HepG2 (cell line): ENCODE data around the gene OR1I1. TPM values are rescaled to one million over a fixed set of nuclear protein-coding genes. Genes with fewer than 3 reads are reported as not detected.

Experiments used
- ATAC-seq: fragments of 200-7000 bp; cut with Tn5 transposase; 3 replicates; pipeline ENCODE4 v1.9.1; 2020; ENCODE audit warnings: mild to moderate bottlenecking, moderate library complexity
- BruUV-seq: library from RNA; stranded (reverse); fragments of 400-500 nt; replicated peaks from 2 replicates; lab custom pipeline; 2021; lab: Mats Ljungman, UMichigan
- CTCF ChIA-PET: fragments of 300-600 bp; formaldehyde crosslinking; extraction: SDS; loops from one replicate; lab custom pipeline; 2021; ENCODE audit warnings: low total read pairs, inconsistent platforms, low intra/inter-chr PET ratio; lab: Yijun Ruan, JAX
- POLR2A ChIA-PET: fragments of 350-600 bp; sonication (Branson Sonifier 250); formaldehyde crosslinking; loops from one replicate; lab custom pipeline; 2020; ENCODE audit warnings: antibody characterized with exemption, inconsistent platforms; lab: Yijun Ruan, JAX
- DNase-seq: peaks from one replicate; pipeline ENCODE4 v3.0.0-alpha.2; 2015; ENCODE audit warnings: low spot score
- FAIRE-seq: peaks from 3 replicates; lab custom pipeline; 2011; peaks lifted over from hg19 to GRCh38; lab: Jason Lieb, UNC
- H2AFZ ChIP-seq: one replicate; pipeline ENCODE4 v1.6.1; 2011; ENCODE audit warnings: low read length, inconsistent platforms
- H3K27ac ChIP-seq: fragments of 300-600 bp; 3 replicates; pipeline ENCODE4 v1.8.0; 2011; ENCODE audit warnings: mixed run types, mild to moderate bottlenecking, mixed read lengths, low read length, inconsistent platforms; ENCODE audit not compliant: insufficient read depth; ENCODE audit errors: extremely low read length
- H3K27me3 ChIP-seq, 2 experiments: fragments of 200-600 bp in 1 of 2; 2 replicates in 1 of 2; 3 replicates in 1 of 2; pipeline versions ENCODE4 v1.6.0 to v1.8.0; 2011; ENCODE audit warnings: low read length in 2 of 2, mild to moderate bottlenecking in 2 of 2, moderate library complexity in 2 of 2, inconsistent platforms in 1 of 2; ENCODE audit not compliant: insufficient read depth in 2 of 2, control insufficient read depth in 1 of 2
- H3K36me3 ChIP-seq, 2 experiments: fragments of 200-600 bp in 1 of 2; replicated peaks in 1 of 2; 2 replicates in 1 of 2; 3 replicates in 1 of 2; pipeline versions ENCODE4 v1.5.1 to v1.8.0; 2011; ENCODE audit warnings: low read length in 2 of 2, inconsistent platforms in 1 of 2; ENCODE audit not compliant: insufficient read depth in 2 of 2, control insufficient read depth in 1 of 2
- H3K4me1 ChIP-seq: 2 replicates; pipeline ENCODE4 v1.5.1; 2012; ENCODE audit warnings: low read length, inconsistent platforms; ENCODE audit not compliant: insufficient read depth
- H3K4me2 ChIP-seq: 2 replicates; pipeline ENCODE4 v1.6.0; 2011; ENCODE audit warnings: low read depth, low read length, inconsistent platforms
- H3K4me3 ChIP-seq, 3 experiments: fragments of 200-600 bp in 1 of 3; sonication (generic), shearing (Covaris generic) in 1 of 3; replicated peaks in 1 of 3; 2 replicates each; pipeline ENCODE4 v1.5.1; 2011 to 2016; ENCODE audit warnings: low read length in 3 of 3, inconsistent platforms in 2 of 3, low read depth in 2 of 3, mild to moderate bottlenecking in 2 of 3, control low read depth in 1 of 3, mixed read lengths in 1 of 3; ENCODE audit not compliant: insufficient read depth in 1 of 3
- H3K79me2 ChIP-seq: one replicate; pipeline ENCODE4 v1.6.1; 2011; ENCODE audit warnings: low read length, inconsistent platforms; ENCODE audit not compliant: insufficient read depth
- H3K9ac ChIP-seq: 2 replicates; pipeline ENCODE4 v1.6.0; 2011; ENCODE audit warnings: mild to moderate bottlenecking, low read depth, low read length, inconsistent platforms; ENCODE audit not compliant: insufficient read depth
- H3K9me3 ChIP-seq: 2 replicates; pipeline ENCODE4 v1.5.1; 2012; ENCODE audit warnings: mild to moderate bottlenecking, low read length
- H4K20me1 ChIP-seq: 2 replicates; pipeline ENCODE4 v1.6.0; 2011; ENCODE audit warnings: inconsistent platforms, mild to moderate bottlenecking, low read length, moderate library complexity; ENCODE audit not compliant: insufficient read depth
- KLF13 ChIP-seq: sonication (generic); formaldehyde crosslinking; IDR thresholded peaks from 2 replicates; pipeline ENCODE4 v1.4.0; 2020; ENCODE audit warnings: mild to moderate bottlenecking, missing genetic modification reagents
- STAT6 ChIP-seq: sonication (generic); formaldehyde crosslinking; IDR thresholded peaks from 2 replicates; pipeline ENCODE4 v1.4.0; 2020; ENCODE audit warnings: missing genetic modification reagents, mild to moderate bottlenecking, borderline replicate concordance
- ZBTB21 ChIP-seq: sonication (generic); formaldehyde crosslinking; IDR thresholded peaks from 2 replicates; pipeline ENCODE4 v1.4.0; 2020; ENCODE audit warnings: missing genetic modification reagents
- ZNF503 ChIP-seq: sonication (generic); formaldehyde crosslinking; IDR thresholded peaks from 2 replicates; pipeline ENCODE4 v1.4.0; 2020; ENCODE audit warnings: missing genetic modification reagents
- ZNF546 ChIP-seq: sonication (generic); formaldehyde crosslinking; conservative IDR thresholded peaks from 2 replicates; pipeline ENCODE4 v1.8.1; 2023; ENCODE audit warnings: mild to moderate bottlenecking, missing genetic modification reagents
- ZNF678 ChIP-seq: sonication (generic); formaldehyde crosslinking; IDR thresholded peaks from 2 replicates; pipeline ENCODE4 v1.4.0; 2020; ENCODE audit warnings: mild to moderate bottlenecking, missing genetic modification reagents
- ZSCAN30 ChIP-seq: sonication (generic); formaldehyde crosslinking; IDR thresholded peaks from 2 replicates; pipeline ENCODE4 v1.5.0; 2020; ENCODE audit warnings: mild to moderate bottlenecking, missing genetic modification reagents
- WGBS: methylation state at CpG from one replicate; pipeline ENCODE4 v1.1.6; 2017; ENCODE audit warnings: low lambda C conversion rate; 5-methylcytosine and 5-hydroxymethylcytosine counted together
- in situ Hi-C: cut with HindIII; loops from 2 replicates; pipeline ENCODE4 v1.10.0; 2017; ENCODE audit warnings: low pct_unique_long_range_greater_than_20kb; ENCODE audit not compliant: extremely low pct_ligation_motif_present
- intact Hi-C: fragments of 100-400 bp; cut with micrococcal nuclease; formaldehyde crosslinking; loops from one replicate; pipeline ENCODE4 v1.10.0; 2022; ENCODE audit not compliant: unreplicated experiment
- polyA plus RNA-seq, 8 experiments: library from polyadenylated mRNA; depleted of rRNA in 3 of 8; stranded (reverse) in 7 of 8; unstranded in 1 of 8; fragments of >200 nt; fragmentation: Illumina TruSeq in 4 of 8; extraction: Trizol in 4 of 8; gene quantifications; 2 replicates each; pipeline versions ENCODE4 v1.2.1 to v1.2.3, GENCODE V29; 2011 to 2016; ENCODE audit warnings: low read depth in 4 of 8, missing spikeins in 1 of 8, mixed read lengths in 1 of 8; ENCODE audit not compliant: insufficient read depth in 1 of 8
- total RNA-seq, 5 experiments: library from RNA; depleted of rRNA; stranded (reverse); fragments of >200 nt; fragmentation: Illumina TruSeq; extraction: Trizol; gene quantifications; 2 replicates each; pipeline ENCODE4 v1.2.3, GENCODE V29; 2016; ENCODE audit warnings: low read depth in 1 of 5
- TF ChIP-seq, protein P1 (sequence below): sonication (generic); formaldehyde crosslinking; IDR thresholded peaks from 2 replicates; pipeline ENCODE4 v1.8.0; 2022; ENCODE audit warnings: mild to moderate bottlenecking, missing genetic modification reagents, moderate library complexity

OR1I1 gene
- total and polyA plus RNA-seq, 2 of the 13 experiments (the other 11 are each of a cell fraction or from before 2014, with no cell fraction given) = not detected

DNA sequence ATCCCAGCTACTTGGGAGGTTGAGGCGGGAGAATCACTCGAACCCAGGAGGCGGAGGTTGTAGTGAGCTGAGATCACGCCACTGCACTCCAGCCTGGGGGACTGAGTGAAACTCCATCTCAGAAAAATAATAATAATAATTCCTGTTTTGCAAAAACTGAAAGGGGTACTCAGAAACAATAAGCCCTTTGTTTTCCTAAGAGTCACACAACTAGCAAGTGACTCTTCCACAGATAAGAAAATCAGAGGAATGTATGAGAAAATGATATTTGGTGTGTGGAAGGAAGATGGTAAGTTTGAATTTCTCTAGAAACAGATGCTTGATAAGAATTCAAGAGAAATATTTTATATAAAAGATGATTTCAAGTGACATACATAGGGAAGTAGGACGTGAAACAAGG lies 60.3 kb downstream of the OR1I1 start:
- ATAC-seq = no peak
- POLR2A ChIA-PET = no interaction called here
- H3K4me3 ChIP-seq = no peak overlapping the region
- no peaks in the 10 kb centered on the region for H4K20me1 ChIP-seq
- no peak overlapping the region for H2AFZ ChIP-seq
- TF ChIP-seq, protein P1, sequence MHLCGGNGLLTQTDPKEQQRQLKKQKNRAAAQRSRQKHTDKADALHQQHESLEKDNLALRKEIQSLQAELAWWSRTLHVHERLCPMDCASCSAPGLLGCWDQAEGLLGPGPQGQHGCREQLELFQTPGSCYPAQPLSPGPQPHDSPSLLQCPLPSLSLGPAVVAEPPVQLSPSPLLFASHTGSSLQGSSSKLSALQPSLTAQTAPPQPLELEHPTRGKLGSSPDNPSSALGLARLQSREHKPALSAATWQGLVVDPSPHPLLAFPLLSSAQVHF (CRISPR knock-in tag) = no peak
- TF ChIP-seq STAT6 = no peak
- TF ChIP-seq ZNF678 = no peak
- no peak for TF ChIP-seq ZBTB21 (CRISPR knock-in tag)
- no peak for TF ChIP-seq ZSCAN30
- TF ChIP-seq ZNF546 (CRISPR knock-in tag) = no peak
- TF ChIP-seq ZNF503 = no peak
- no peak for TF ChIP-seq KLF13 (CRISPR knock-in tag)
- H3K27ac ChIP-seq = no peak overlapping the region
- intact Hi-C loops = no loop called here
- no peaks in the 10 kb centered on the region for H3K9me3 ChIP-seq
- no peaks in the 10 kb centered on the region for H3K79me2 ChIP-seq
- BruUV-seq = no TSS peak
- CTCF ChIA-PET = no interaction called here
- no peak overlapping the region for H3K4me2 ChIP-seq
- no peak for FAIRE-seq
- H3K9ac ChIP-seq = no peak overlapping the region
- H3K27me3 ChIP-seq = no peaks in the 10 kb centered on the region
- in situ Hi-C loops = no loop called here
- no peak for DNase-seq
- H3K4me1 ChIP-seq = no peaks in the 10 kb centered on the region
- 49% methylated on average over 5 of the region's 5 CpGs for WGBS
- H3K36me3 ChIP-seq = no peaks in the 10 kb centered on the region

Other genes starting within 250 kb of the OR1I1 start
- not detected in 2 replicates for gene OR7A5, start 247.0 kb upstream of the OR1I1 start, total RNA-seq (2016; rRNA removed; fragmentation: Illumina TruSeq; extraction: Trizol)
- gene OR7A5, start 247.0 kb upstream of the OR1I1 start, polyA plus RNA-seq (2011; rRNA removed) = not detected in 2 replicates
- not detected in 2 replicates for gene OR7C1, start 247.0 kb upstream of the OR1I1 start, total RNA-seq (2016; rRNA removed; fragmentation: Illumina TruSeq; extraction: Trizol)
- gene OR7C1, start 247.0 kb upstream of the OR1I1 start, polyA plus RNA-seq (2011; rRNA removed) = not detected in 2 replicates
- gene OR7A10, start 233.3 kb upstream of the OR1I1 start, total RNA-seq (2016; rRNA removed; fragmentation: Illumina TruSeq; extraction: Trizol) = not detected in 2 replicates
- gene OR7A10, start 233.3 kb upstream of the OR1I1 start, polyA plus RNA-seq (2011; rRNA removed) = not detected in 2 replicates
- gene OR7A17, start 196.1 kb upstream of the OR1I1 start, total RNA-seq (2016; rRNA removed; fragmentation: Illumina TruSeq; extraction: Trizol) = not detected in 2 replicates
- not detected in 2 replicates for gene OR7A17, start 196.1 kb upstream of the OR1I1 start, polyA plus RNA-seq (2011; rRNA removed)
- gene OR7C2, start 140.7 kb upstream of the OR1I1 start, total RNA-seq (2016; rRNA removed; fragmentation: Illumina TruSeq; extraction: Trizol) = not detected in 2 replicates
- gene OR7C2, start 140.7 kb upstream of the OR1I1 start, polyA plus RNA-seq (2011; rRNA removed) = not detected in 2 replicates
- not detected in 2 replicates for gene SLC1A6, start 102.3 kb upstream of the OR1I1 start, total RNA-seq (2016; rRNA removed; fragmentation: Illumina TruSeq; extraction: Trizol)
- not detected in 2 replicates for gene SLC1A6, start 102.3 kb upstream of the OR1I1 start, polyA plus RNA-seq (2011; rRNA removed)
- not detected in 2 replicates for gene CASP14, start 32.7 kb upstream of the OR1I1 start, total RNA-seq (2016; rRNA removed; fragmentation: Illumina TruSeq; extraction: Trizol)
- gene CASP14, start 32.7 kb upstream of the OR1I1 start, polyA plus RNA-seq (2011; rRNA removed) = not detected in 2 replicates
- gene SYDE1, start 25.2 kb downstream of the OR1I1 start, total RNA-seq (2016; rRNA removed; fragmentation: Illumina TruSeq; extraction: Trizol) = 3.8 and 4.3 TPM in 2 replicates
- 13.6 and 15.4 TPM in 2 replicates for gene SYDE1, start 25.2 kb downstream of the OR1I1 start, polyA plus RNA-seq (2011; rRNA removed)
- gene NOTCH3, start 118.8 kb downstream of the OR1I1 start, total RNA-seq (2016; rRNA removed; fragmentation: Illumina TruSeq; extraction: Trizol) = 0.09 TPM in 1 of 2 replicates, not detected in the other
- 0.28 and 0.43 TPM in 2 replicates for gene NOTCH3, start 118.8 kb downstream of the OR1I1 start, polyA plus RNA-seq (2011; rRNA removed)
- gene EPHX3, start 150.2 kb downstream of the OR1I1 start, total RNA-seq (2016; rRNA removed; fragmentation: Illumina TruSeq; extraction: Trizol) = 0.07 TPM in 1 of 2 replicates, not detected in the other
- gene EPHX3, start 150.2 kb downstream of the OR1I1 start, polyA plus RNA-seq (2011; rRNA removed) = 0.15 and 0.17 TPM in 2 replicates